GM19324 (cell line): Measurements from ENCODE around the gene GBX2.

Experiments used
- ATAC-seq: cut with Tn5 transposase; IDR thresholded peaks from one replicate; pipeline ENCODE4 v1.9.1; 2021; ENCODE audit warnings: mild to moderate bottlenecking, moderate library complexity; ENCODE audit not compliant: unreplicated experiment, low FRiP score

Gene GBX2

GRCh38 chr2:236184701-236185100 is 16.5 kb upstream of the GBX2 start:
- no peak for ATAC-seq

DNA sequence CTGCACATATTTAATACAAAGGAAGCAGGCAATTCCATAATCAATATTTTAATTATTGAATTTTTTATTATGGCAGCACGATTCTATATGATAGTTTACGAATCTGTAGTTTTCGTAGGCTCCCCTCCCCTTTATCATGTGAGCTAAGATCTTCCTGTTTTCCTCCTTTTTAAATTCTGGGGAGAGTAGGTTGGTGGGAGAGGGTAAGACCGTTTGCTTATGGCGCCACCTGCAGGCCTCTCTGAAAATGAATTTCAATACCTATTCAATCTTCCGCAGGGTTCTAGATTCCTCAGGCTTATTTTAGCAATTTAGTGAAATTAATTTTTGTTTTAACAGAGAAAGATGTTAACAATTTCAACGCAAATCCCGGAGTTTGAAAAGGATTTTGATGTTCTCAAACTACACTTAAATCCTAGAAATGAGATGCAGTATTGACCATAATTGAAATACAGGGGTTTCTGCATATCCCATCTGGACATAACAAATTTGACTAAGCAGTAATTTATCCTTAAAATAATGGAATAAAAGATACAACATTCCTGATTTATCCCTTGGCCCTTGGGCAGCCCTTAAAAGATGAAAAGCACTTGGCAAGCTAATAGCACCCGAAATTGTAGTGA is 12.8 kb upstream of the GBX2 start:
- no peak for ATAC-seq

DNA sequence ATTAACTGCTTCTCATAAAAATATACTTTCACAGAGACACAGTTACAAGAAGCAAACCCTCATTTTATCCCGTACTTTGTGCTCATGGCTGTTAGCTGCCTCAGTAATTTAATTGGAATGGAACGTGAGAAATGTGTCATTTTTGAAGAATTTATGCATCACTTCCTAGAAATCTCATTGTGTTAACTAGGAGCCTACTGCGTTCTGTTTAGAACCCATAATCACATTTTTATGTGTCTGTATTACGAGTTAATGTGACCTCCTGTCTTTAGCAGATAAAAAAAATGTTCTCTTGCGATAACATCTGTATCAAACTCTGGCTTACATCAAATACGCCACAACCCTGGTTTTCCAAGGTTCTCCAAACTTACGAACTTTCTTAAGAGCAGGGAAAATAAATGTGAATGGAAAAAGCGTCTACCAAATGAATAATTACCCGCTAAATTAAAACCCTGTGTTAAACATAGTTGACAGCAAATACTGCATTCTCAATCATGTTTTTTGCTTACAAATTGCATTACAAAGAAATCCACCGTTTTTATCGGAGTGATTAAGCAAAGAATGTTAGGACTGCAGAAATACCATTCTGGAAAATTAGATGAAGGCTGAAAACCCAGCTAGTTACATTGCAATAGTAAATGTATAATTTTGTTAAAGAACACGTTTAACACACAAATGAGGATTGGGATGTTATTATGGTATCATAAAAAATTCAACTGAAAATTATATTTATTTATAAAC is 12.1 kb upstream of the GBX2 start:
- ATAC-seq, result no peak

- ATAC-seq, result no peak
Observed at GRCh38 chr2:236179236-236180075, 11.3 kb upstream of the GBX2 start.

DNA sequence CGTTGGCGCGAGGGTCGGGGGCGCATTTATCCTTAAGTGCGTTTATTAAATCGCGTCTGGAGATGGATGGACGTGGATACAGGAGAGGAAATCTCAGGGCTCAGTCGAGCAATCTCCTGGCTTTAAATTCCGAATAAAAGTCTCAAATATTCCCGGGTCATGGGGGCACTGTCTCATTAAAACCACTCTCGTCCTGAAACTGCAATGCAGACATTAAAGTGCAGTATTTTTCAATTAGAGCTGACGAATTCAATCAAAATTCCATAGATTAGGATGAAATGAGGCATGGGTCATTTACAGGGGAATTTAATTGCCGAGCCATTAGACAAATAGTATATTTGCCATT is 10.7 kb upstream of the GBX2 start:
- no peak for ATAC-seq

DNA sequence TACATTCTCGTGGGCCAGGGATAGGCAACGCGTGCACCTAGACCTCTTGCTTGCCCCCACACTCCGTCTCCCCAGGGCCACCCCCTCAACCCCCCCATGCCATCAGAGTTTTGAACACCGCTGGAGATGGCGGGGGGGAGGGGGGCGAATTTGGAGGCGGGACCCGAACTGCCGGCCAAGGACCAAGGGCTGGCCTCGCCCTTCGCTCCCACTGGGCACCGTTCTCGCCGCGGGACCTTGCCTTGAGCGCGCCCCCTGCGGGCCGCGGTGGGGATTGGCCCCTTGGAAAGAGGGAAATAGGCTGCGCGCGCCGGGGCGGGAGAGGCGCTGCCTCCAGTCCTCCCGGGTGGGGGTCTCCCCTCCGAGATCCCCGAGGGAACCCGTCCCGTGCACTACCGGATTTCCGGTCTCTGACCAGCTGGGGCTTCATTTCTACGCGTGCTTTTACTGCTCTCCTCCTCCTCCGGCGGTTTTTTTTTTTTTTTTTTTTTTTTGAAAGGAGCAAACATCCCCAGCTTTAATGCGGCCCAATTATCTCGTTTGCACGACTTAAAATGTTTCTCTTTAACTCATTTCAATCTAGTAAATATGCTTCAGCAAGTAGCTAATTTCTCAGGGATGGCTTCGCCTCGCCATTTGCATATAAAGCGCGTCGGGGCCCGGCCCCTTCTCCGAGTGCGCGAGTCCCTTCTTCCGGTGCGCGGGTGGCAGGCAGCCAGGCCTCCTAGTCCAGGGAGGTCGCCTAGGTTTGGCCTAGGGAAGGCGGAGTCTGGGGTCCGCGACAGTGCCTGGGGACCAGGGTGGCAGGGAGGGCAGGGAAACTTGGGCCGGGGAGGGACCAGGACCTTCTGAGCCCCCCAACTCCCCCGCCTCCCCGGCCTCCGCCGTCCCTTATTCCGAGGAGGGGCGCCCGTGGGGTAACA is 10.0 kb upstream of the GBX2 start:
- no peak for ATAC-seq

- ATAC-seq, result no peak
Observed at GRCh38 chr2:236177604-236177966, 9.4 kb upstream of the GBX2 start.

- no peak for ATAC-seq
Observed at GRCh38 chr2:236176951-236177350, 8.8 kb upstream of the GBX2 start.

GRCh38 chr2:236176417-236176816 is 8.2 kb upstream of the GBX2 start:
- no peak for ATAC-seq

DNA sequence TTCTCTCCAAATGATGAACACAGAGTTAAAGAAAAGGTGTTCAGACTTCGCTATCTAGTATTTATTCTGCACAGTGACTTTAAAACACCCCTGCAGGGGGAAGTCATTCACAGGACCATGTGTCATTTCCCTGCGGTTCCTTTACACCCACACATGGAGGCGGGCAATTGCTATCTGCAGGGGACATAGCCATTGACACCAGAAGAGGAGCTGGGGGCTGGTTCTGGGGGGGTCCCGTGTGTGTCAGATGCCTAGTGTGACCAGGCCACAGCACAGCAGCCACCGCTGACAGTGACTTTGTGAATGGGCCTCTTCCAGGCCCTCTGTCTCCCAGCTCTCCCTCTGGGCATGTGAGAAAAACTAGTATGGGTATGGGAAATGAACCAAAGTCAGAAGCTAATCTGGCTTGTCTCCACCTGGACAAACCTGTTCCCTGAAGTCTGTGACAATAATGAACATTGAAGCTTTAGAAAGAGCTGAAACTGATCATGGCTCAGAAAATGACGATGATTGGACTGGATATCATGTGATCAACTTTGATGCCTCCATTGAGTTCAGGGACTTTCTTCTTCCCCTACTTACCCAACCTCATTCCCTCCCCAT is 7.5 kb upstream of the GBX2 start:
- ATAC-seq, result no peak

- ATAC-seq, result no peak
Observed at GRCh38 chr2:236173729-236174607, 5.8 kb upstream of the GBX2 start.

- ATAC-seq, result no peak
Observed at GRCh38 chr2:236173036-236173728, 5.0 kb upstream of the GBX2 start.

GRCh38 chr2:236172255-236173035 is 4.3 kb upstream of the GBX2 start:
- no peak for ATAC-seq

- ATAC-seq, result no peak
Observed at GRCh38 chr2:236171680-236172254, 3.6 kb upstream of the GBX2 start.

DNA sequence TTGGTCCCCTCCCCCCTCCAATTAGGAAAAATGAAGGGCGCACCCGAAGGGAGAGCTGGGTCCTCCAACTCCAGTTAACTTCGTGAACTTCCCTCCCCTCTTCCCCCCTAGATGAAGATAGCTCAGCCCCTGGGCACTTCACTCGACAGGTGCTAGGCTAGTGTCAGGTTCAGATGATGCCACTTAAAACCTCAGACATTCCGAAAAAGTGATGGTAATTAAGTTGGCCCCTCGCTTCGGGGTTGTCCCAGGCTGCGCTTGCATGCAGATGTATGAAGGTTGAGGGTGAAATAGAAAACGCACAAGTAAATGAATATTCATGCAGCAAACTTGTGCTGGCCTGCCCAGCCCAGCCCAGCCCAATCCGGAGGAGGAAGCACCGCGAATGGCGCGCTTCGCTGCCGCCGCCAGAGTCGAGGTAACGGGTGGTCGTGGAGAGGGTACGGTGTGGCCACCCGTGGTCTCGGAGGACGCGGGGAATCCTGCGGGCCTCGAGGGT is 3.0 kb upstream of the GBX2 start:
- ATAC-seq, result no peak

DNA sequence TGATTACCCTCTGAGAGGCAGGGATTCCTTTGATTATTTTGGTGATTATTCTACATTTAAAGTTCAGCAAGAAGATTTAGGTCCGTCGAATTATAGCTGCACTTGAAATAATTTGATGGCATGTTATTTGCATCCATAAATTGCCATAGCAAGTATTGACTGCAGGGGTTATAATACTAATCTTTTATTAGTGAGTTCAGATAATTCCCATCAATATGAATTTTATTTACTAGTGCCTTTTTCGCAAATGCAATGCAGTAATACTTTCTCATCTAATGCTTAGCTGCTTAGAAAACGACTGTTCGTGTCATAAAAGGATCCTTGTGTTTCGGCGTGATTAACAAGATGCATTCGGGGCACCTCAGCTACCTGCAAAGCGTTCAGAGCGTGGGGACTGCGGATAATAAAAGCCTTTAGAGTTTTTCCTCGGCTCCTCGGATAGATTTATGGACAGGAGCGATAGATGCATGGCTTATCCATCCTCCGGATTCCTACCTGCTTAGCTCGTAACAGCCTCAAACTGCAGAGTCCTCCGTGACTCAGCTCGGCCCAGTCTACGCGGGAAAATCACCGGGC is 2.5 kb upstream of the GBX2 start:
- ATAC-seq, result no peak
